Measurements from ENCODE around the gene TMEM259. TPM values are rescaled to one million over a fixed set of nuclear protein-coding genes. Genes with fewer than 3 reads are reported as not detected.

TMEM259 gene
- total RNA-seq, 2 donors from 2014 or later, result 142 to 306 TPM

- Histone ChIP-seq H3K27me3 (no peaks in the 10 kb centered on the region), H3K9me3 (no peaks in the 10 kb centered on the region), H3K36me3 (replicated peaks in 1 of 2; ENCODE audit: insufficient read depth in 1 of 2, low read depth in 2 of 2) (no peaks in the 10 kb centered on the region), H3K4me3 (no peak overlapping the region), H3K27ac (no peak overlapping the region), H3K4me1 (no peaks in the 10 kb centered on the region)
- DNase-seq (no peak), ATAC-seq (no peak)
- intact Hi-C loops (cut with DNase I), result no loop called here
- WGBS, 2 donors, result 85 to 100% methylated on average over 4 to 16 of the region's 17 CpGs
- TF ChIP-seq CTCF (IDR thresholded peaks at IDR 0.05), result no peak
- no peak for TF ChIP-seq POLR2A (IDR thresholded peaks at IDR 0.05)
Observed at GRCh38 chr19:1049106-1049505, 28.2 kb upstream of the TMEM259 start.

- Histone ChIP-seq H3K9me3 (no peaks in the 10 kb centered on the region), H3K36me3 (replicated peaks in 1 of 2; ENCODE audit: insufficient read depth in 1 of 2, low read depth in 2 of 2) (no peaks in the 10 kb centered on the region), H3K4me1 (no peaks in the 10 kb centered on the region), H3K27ac (no peak overlapping the region), H3K4me3 (no peak overlapping the region), H3K27me3 (no peaks in the 10 kb centered on the region)
- intact Hi-C loops (cut with DNase I), result no loop called here
- 79 to 85% methylated on average over 2 to 16 of the region's 20 CpGs for WGBS, 2 donors
- ATAC-seq, result no peak
- TF ChIP-seq POLR2A (IDR thresholded peaks at IDR 0.05), result no peak
- DNase-seq, result no peak
Observed at GRCh38 chr19:1047696-1048147, 26.8 kb upstream of the TMEM259 start.

GRCh38 chr19:1046836-1047695 is 26.1 kb upstream of the TMEM259 start:
- no peak for ATAC-seq
- no peak for DNase-seq

GRCh38 chr19:1046117-1046626 is 25.2 kb upstream of the TMEM259 start:
- Histone ChIP-seq H3K9me3 (no peaks in the 10 kb centered on the region), H3K27ac (no peak overlapping the region), H3K4me1 (peaks cover 12% of the 10 kb centered on the region), H3K4me3 (no peak overlapping the region), H3K27me3 (no peaks in the 10 kb centered on the region), H3K36me3 (replicated peaks in 1 of 2; ENCODE audit: insufficient read depth in 1 of 2, low read depth in 2 of 2) (no peaks in the 10 kb centered on the region)
- intact Hi-C loops (cut with DNase I), result no loop called here
- WGBS, 2 donors, result 93 to 94% methylated on average over 16 to 33 of the region's 33 CpGs
- no peak for ATAC-seq
- DNase-seq, result no peak
- TF ChIP-seq POLR2A (IDR thresholded peaks at IDR 0.05) (no peak), CTCF (IDR thresholded peaks at IDR 0.05) (no peak)

More at GRCh38 chr19:1046836-1047695, 26.1 kb upstream of the TMEM259 start:
- Histone ChIP-seq H3K4me1 (peaks cover 3% of the 10 kb centered on the region), H3K27me3 (no peaks in the 10 kb centered on the region), H3K27ac (no peak overlapping the region), H3K36me3 (replicated peaks in 1 of 2; ENCODE audit: insufficient read depth in 1 of 2, low read depth in 2 of 2) (no peaks in the 10 kb centered on the region), H3K9me3 (no peaks in the 10 kb centered on the region), H3K4me3 (no peak overlapping the region)
- WGBS, 2 donors, result 90 to 98% methylated on average over 31 to 74 of the region's 77 CpGs
- TF ChIP-seq CTCF (IDR thresholded peaks at IDR 0.05), result no peak
- no peak for TF ChIP-seq POLR2A (IDR thresholded peaks at IDR 0.05)
- intact Hi-C loops (cut with DNase I), result no loop called here

GRCh38 chr19:1045247-1045603 is 24.3 kb upstream of the TMEM259 start:
- no peak overlapping the region for H3K4me3 ChIP-seq
- no peaks in the 10 kb centered on the region for H3K27me3 ChIP-seq
- DNase-seq, result peak in 1 of 4 donors; percentile 50
- H3K36me3 ChIP-seq (replicated peaks in 1 of 2; ENCODE audit: insufficient read depth in 1 of 2, low read depth in 2 of 2), result no peaks in the 10 kb centered on the region
- ATAC-seq, result no peak
- intact Hi-C loops (cut with DNase I), result no loop called here
- no peaks in the 10 kb centered on the region for H3K9me3 ChIP-seq
- TF ChIP-seq POLR2A (IDR thresholded peaks at IDR 0.05) (no peak), CTCF (IDR thresholded peaks at IDR 0.05) (no peak)
- WGBS, 2 donors, result 75 to 80% methylated on average over 7 to 8 of the region's 10 CpGs
- H3K4me1 ChIP-seq, result peaks cover 22% of the 10 kb centered on the region
- no peak overlapping the region for H3K27ac ChIP-seq

Data from body of pancreas (tissue), 4 donors.